PC-3 (cell line): ENCODE results near the gene DIP2C.

Source experiments
- CTCF ChIP-seq: fragments of 300-600 bp; sonication (generic); conservative IDR thresholded peaks from 2 replicates; pipeline ENCODE4 v1.5.1; 2017; ENCODE audit warnings: antibody characterized with exemption, low read depth, mild to moderate bottlenecking, low read length
- EZH2 ChIP-seq: fragments of 300-600 bp; sonication (generic); IDR thresholded peaks from one replicate; pipeline ENCODE4 v1.6.1; 2017; ENCODE audit warnings: antibody characterized with exemption, mild to moderate bottlenecking, low read length; ENCODE audit not compliant: unreplicated experiment
- EZH2phosphoT487 ChIP-seq: fragments of 300-600 bp; sonication (generic); IDR thresholded peaks from 2 replicates; pipeline ENCODE4 v1.6.1; 2018; ENCODE audit warnings: mild to moderate bottlenecking, antibody characterized with exemption, low read length, borderline replicate concordance

GRCh38 chr10:442209-442608 lies 247.3 kb downstream of the DIP2C start:
- TF ChIP-seq EZH2 (no peak), CTCF (no peak), EZH2phosphoT487 (no peak)
